MG63 (cell line): ENCODE measurements around the gene GNG7. TPM values are rescaled to one million over a fixed set of nuclear protein-coding genes. Genes with fewer than 3 reads are reported as not detected.
"Not testable (repeated sequence)": the region's sequence is repeated elsewhere in the genome, so short reads cannot be mapped to it uniquely, and the experiment has no call there.

Source experiments
- DNase-seq: peaks from one replicate; pipeline ENCODE4 v3.0.0-alpha.2; 2020
- H3K27me3 ChIP-seq: fragments of 250-450 bp; sonication (Bioruptor Pico); 2 replicates; pipeline ENCODE4 v1.5.1; 2020; ENCODE audit warnings: mild to moderate bottlenecking, moderate library complexity
- H3K36me3 ChIP-seq: fragments of 250-450 bp; sonication (Bioruptor Pico); 2 replicates; pipeline ENCODE4 v1.5.1; 2020; ENCODE audit warnings: mild to moderate bottlenecking, moderate library complexity
- H3K4me3 ChIP-seq: fragments of 250-450 bp; sonication (Bioruptor Pico); 2 replicates; pipeline ENCODE4 v1.5.1; 2020; ENCODE audit warnings: mild to moderate bottlenecking, moderate library complexity
- H3K9me3 ChIP-seq: fragments of 250-450 bp; sonication (Bioruptor Pico); 2 replicates; pipeline ENCODE4 v1.5.1; 2020; ENCODE audit warnings: mild to moderate bottlenecking, moderate library complexity
- total RNA-seq: library from RNA; depleted of rRNA; stranded (reverse); fragments of >200 nt; shearing (Covaris generic); gene quantifications from 2 replicates; pipeline ENCODE4 v1.2.3, GENCODE V29; 2014; ENCODE audit warnings: low replicate concordance

GNG7 gene
- total RNA-seq, 1 experiment from 2014 or later: 0.20 TPM

DNA sequence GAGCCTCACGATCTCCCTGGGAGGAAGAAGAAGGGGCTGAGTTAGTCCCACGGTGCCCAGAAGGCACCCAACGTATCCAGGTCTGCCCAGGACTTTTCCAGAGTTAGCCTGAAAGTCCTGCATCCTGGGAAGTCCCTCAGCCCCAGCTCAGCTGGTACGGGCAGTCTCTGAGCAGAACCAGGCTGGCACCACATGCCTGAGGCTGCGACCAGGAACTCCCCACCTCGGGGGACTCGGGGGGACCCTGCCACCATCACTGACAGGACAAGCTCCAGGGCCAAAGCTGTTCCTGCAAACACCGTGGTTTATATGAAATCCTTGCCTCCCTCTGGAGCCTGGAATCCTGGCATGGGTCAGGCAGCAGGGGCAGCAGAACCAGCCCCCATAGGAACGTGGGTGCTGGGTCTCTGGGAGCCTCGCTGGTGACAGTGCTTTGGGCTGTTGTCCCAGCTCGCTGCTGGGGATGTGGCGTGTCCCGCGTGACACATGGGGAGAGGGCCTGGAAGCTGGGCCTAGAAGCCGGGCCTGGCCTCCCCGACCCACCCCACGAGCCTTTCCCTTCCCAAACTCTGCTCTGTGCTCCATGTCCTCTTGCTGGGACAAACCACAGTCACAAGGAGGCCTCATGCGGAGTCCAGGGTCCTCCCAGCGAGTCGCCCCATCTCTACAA, 55.5 kb downstream of the GNG7 start:
- Histone ChIP-seq H3K4me3 (no peak overlapping the region), H3K9me3 (no peaks in the 10 kb centered on the region), H3K36me3 (no peaks in the 10 kb centered on the region), H3K27me3 (no peaks in the 10 kb centered on the region)
- DNase-seq: no peak

DNA sequence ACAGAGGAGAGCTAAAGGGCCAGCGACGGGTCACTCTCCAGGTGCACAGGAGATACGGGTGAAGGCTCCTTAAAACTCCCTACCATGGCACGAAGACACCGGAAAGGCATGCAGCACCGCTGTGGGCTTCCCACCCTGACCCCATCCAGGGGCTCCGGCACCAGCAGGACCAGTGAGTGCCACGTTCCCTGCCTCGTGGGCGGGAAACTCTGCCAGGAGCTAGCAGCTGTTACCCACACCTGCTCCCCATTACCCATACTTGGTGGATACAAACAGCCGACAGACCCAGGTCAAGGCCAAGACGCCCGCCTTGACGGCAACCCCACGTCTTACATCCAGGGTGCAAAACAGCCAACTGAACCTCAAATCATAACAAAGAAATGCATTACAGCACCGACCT, 56.7 kb downstream of the GNG7 start:
- Histone ChIP-seq H3K4me3 (no peak overlapping the region), H3K36me3 (no peaks in the 10 kb centered on the region), H3K9me3 (no peaks in the 10 kb centered on the region), H3K27me3 (no peaks in the 10 kb centered on the region)
- no peak for DNase-seq

DNA sequence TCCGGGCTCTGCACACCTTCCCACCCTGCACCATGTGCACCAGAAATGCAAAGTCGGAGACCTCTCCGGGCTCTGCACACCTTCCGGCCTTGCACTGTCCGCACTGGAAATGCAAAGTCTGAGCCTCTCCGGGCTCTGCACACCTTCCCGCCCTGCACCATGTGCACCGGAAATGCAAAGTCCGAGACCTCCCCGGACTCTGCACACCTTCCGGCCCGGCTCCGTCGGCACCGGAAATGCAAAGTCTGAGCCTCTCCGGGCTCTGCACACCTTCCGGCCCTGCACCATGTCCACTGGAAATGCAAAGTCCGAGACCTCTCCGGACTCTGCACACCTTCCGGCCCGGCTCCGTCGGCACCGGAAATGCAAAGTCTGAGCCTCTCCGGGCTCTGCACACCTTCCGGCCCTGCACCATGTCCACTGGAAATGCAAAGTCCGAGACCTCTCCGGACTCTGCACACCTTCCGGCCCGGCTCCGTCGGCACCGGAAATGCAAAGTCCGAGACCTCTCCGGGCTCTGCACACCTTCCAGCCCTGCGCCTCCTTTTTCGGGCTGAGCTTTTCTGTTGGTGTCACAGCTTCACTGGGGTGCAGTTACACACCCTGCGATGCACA, 59.3 kb downstream of the GNG7 start:
- not testable (repeated sequence) for H3K36me3 ChIP-seq, H3K27me3 ChIP-seq, H3K4me3 ChIP-seq, H3K9me3 ChIP-seq, DNase-seq

DNA sequence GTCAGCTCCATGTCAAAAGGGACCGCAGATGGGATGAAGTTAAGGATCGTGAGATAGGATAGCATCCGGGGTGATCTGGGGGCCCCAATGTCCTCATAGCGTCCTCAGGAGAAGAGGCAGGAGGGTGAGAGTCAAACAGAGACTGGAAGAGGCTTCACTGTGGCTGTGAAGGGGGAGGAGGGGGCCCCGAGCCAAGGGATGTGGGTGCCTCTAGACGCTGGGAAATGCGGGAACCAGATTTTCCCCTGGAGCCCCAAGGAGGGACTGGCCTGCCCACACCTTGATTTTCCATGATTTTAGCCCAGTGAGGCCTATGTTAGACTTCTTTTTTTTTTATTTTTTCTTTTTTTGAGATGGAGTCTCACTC, 61.2 kb downstream of the GNG7 start:
- Histone ChIP-seq H3K27me3 (no peaks in the 10 kb centered on the region), H3K36me3 (no peaks in the 10 kb centered on the region), H3K4me3 (no peak overlapping the region), H3K9me3 (no peaks in the 10 kb centered on the region)
- no peak for DNase-seq

DNA sequence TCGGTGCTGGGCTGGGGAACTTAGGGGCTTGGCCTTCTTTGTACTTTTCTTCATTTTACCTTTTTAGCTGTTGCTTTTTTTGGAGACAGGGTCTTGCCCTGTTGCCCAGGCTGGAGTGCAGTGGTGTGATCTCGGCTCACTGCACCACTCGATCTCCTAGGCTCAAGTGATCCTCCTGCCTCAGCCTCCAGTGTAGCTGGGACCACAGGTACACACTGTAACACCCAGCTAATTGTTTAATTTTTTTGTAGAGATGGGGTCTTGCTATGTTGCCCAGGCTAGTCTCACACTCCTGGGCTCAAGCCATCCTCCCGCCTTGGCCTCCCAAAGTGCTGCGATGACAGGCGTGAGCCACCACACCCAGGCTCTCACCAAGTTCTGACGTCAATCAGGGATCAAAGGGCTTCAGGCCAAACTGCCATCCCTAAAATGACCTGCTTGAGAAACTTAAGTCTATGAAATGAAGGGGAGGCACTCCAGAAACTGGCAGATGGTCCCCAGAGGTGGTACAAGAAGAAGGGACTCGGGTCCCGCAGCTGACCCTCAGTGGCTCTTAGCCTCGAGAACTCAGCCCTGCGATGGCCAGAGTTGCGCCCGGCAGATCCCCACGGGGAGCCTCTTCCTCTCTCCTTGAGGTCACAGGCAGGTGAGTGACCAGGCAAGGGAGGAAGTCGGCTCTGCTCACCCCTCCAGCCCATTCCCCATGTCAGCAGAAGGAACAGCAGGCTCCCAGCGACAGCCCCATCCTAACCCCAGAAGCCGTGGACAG, 61.7 kb downstream of the GNG7 start:
- DNase-seq: no peak
- H3K4me3 ChIP-seq: no peak overlapping the region
- no peaks in the 10 kb centered on the region for H3K27me3 ChIP-seq
- no peaks in the 10 kb centered on the region for H3K36me3 ChIP-seq
- no peaks in the 10 kb centered on the region for H3K9me3 ChIP-seq

DNA sequence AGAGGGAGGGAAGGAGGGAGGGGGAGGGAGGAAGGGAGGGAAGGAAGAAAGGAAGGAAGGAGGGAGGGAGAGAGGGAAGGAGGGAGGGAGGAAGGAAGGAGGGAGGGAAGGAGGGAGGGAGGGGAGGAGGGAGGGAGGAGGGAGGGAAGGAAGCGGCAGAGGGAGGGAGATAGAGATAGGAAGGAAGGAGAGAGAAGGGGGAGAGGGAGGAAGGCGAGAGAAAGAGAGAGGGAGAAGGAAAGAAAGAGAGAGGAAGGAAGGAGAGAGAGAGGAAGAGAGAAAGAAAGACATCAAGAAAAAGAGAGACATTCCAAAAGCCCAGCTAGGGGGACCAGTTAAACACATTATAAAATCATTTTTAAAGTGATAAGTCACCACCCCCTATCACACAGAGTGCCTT, 62.5 kb downstream of the GNG7 start:
- no peaks in the 10 kb centered on the region for H3K9me3 ChIP-seq
- DNase-seq: no peak
- no peaks in the 10 kb centered on the region for H3K36me3 ChIP-seq
- no peaks in the 10 kb centered on the region for H3K27me3 ChIP-seq
- no peak overlapping the region for H3K4me3 ChIP-seq

DNA sequence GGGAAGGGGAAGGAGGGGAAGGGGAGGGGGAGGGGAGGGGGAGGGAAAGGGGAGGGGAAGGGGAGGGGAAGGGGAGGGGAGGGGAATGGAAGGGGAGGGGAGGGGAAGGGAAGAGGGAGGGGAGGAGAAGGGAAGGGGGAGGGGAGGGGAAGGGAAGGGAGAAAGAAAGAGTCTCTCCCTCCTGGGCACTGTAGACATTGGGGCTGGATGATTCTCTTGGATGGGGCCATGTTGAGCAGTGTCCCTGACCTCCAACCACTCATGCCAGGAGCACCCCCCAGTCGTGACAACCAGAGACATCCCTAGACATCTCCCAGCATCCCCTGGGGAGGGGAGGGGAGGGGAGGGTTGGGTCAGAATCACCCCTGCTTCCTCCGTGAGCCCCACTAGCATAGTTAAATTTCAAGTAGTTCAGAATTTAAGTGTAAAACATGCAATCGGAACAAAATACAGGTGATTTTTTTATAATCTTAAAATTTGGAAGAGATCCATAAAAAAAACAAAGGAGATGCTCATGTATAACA, 64.0 kb downstream of the GNG7 start:
- no peak for DNase-seq
- H3K9me3 ChIP-seq: no peaks in the 10 kb centered on the region
- H3K4me3 ChIP-seq: no peak overlapping the region
- no peaks in the 10 kb centered on the region for H3K27me3 ChIP-seq
- H3K36me3 ChIP-seq: no peaks in the 10 kb centered on the region

DNA sequence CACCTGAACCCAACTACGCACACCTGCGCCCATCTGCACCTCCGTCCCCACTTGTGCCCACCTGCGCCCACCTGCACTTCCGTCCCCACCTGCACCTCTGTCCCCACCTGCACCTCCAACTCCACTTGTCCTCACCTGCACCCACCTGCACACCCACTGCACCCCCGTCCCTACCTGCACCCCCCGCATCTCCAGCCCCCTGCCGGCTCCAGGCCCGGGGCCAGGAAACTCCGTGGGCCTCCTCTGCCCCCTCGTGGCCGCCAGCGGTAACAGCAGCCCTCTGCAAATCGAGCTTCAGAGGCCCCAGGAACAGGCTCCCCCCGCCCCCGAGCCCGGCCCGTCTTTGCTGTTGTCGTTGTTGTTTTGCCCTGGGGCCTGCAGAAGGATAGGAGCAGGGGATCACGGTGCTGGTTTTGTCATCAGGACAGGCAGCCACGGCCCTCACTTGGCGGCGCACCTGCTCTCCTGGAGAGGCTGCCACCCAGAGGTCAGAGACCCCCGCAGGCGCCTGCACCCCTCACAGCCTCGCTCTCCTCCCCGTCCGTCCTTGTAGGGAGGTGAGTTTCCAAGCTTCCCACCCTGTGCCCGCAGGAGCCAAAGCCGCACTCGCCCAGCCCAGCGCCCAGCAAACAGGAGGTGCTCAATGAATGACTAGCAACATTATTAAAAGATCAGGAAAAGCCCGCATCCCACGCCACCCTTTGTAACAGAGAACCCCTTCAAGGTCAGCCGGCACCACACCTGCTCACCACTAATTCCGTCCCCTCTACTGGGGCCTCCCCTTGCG, 65.4 kb downstream of the GNG7 start:
- Histone ChIP-seq H3K36me3 (no peaks in the 10 kb centered on the region), H3K4me3 (no peak overlapping the region), H3K27me3 (no peaks in the 10 kb centered on the region), H3K9me3 (no peaks in the 10 kb centered on the region)
- peak; percentile 35 for DNase-seq

DNA sequence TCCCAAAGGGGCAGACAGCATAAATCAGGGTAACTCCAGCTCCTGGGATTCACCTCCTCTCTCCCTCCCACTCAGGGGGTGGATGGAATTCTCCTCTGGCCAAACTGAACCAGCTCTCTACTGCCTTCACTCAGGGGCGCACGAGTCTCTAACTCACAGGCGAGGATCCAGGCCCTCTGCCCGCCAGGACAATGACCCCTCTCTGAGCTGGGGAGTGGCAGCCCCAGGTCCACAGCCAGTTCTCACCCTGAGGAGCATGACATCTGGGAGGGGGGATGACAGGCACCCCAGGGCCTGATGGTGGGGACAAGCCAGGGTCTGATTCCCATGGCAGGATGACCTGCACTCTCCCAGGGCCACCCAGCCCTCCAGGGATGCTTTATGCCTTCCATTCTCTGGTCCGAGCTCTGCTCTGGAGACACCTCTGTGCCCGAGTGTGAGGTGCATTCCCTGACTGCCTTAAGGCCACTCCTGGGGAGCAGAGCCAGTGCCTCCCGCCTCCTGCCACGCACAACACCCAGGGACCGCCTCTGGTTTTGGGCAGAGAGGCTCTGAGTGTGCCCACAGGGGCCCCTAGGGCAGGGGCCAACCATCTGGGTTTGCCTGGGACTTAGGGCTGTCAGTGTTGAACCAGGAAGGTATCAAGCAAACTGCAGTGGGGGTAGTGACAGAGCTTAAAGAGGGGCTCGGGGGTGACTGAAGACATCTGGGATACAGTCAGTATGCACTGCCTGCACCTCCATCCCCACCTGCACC, 66.2 kb downstream of the GNG7 start:
- Histone ChIP-seq H3K27me3 (no peaks in the 10 kb centered on the region), H3K9me3 (no peaks in the 10 kb centered on the region), H3K4me3 (no peak overlapping the region), H3K36me3 (no peaks in the 10 kb centered on the region)
- DNase-seq: no peak

DNA sequence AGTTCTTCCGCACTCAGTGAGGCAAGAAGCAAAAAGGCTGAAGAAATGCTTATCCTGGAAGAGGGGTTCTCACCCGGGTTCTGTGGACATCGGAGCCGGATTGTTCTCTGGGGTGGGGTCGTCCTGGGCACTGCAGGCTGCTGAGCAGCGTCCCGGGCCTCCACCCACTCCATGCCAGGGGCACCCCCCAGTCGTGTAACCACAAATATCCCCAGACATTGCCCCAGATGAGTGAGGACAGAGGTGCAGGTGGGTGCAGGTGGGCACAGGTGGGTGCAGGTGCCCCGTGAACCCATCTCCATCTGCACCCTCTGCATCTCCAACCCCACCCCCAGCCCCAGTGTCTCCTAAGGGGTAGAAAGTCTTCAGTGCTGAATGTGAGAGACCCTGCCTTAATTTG, 67.5 kb downstream of the GNG7 start:
- Histone ChIP-seq H3K4me3 (no peak overlapping the region), H3K27me3 (no peaks in the 10 kb centered on the region), H3K36me3 (no peaks in the 10 kb centered on the region), H3K9me3 (no peaks in the 10 kb centered on the region)
- DNase-seq: no peak

DNA sequence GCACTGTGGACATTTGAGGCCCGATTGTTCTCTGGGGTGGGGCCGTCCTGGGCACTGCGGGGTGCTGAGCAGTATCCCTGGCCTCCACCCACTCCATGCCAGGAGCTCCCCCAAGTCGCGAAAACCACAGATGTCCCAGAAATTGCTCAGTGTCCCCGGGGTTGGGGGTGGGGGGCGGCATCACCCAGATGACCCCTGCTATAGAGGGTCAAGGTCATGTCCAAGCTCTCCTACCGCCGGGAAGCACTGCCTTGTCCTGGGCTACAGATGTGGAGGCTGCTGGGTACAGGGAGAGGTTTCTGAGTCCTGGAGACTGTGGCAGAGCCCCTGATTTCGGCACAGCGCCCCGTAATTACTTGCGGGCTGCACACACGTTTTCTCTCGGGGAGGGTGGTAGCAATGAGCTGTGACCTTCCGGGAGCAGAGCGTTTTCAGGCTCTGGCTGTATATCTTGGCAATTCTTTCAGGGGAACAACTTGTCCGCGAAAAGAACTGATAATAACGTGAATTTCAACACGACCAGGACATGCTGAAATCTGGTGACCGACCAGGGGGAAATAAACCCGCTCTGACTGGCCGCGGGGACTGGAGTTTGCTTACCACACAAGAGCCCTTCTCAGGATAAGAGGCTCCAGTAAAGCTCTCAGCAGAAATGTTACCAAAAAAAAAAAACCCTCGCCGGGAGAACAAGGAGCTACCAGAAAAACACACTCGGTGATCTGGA, 68.1 kb downstream of the GNG7 start:
- no peak for DNase-seq
- Histone ChIP-seq H3K27me3 (no peaks in the 10 kb centered on the region), H3K4me3 (no peak overlapping the region), H3K9me3 (no peaks in the 10 kb centered on the region), H3K36me3 (no peaks in the 10 kb centered on the region)

DNA sequence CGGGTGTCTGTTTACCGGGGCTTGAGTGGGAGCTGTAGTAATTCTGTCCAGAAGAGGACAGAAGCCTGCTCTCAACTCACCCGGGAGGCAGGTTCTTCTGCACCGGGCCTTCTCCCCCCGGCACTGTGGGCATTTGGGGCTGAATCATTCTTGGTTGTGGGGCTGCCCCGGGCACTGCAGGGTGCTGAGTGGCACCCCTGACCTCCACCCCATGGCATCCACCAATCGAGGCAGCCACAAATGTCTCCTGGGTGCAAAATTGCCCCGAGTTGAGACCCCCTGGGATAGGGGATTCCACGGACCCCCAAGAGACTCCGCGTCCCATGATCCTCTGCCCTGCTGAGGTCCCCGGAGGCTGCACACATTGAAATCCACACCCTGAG, 68.8 kb downstream of the GNG7 start:
- H3K4me3 ChIP-seq: no peak overlapping the region
- H3K9me3 ChIP-seq: no peaks in the 10 kb centered on the region
- H3K36me3 ChIP-seq: no peaks in the 10 kb centered on the region
- DNase-seq: no peak
- H3K27me3 ChIP-seq: no peaks in the 10 kb centered on the region

DNA sequence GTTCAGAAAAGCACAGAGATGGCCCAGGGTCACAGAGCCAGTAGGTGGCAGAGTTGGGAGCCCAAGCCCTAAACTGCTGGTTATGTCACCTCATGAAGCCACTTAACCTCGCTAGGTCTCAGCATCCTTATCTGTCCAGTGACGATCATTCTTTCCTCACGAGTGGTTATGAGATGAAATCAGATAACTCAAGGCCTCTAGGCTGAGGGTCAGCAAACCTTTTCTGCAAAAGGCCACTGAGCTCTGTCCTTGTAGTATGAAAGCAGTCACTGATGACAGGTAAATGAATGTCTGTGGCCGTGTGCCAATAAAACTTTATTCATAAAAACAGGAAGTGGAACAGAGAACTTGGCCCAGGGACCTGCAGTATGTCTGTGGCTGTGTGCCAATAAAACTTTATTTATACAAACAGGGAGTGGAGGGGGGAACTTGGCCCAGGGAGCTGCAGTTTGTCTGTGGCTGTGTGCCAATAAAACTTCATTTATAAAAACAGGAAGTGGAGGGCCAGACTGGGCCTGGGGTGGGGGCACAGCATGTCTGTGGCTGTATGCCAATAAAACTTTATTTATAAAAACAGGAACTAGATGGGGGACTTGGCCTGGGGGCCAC, 71.2 kb downstream of the GNG7 start:
- no peak for DNase-seq
- no peaks in the 10 kb centered on the region for H3K27me3 ChIP-seq
- H3K36me3 ChIP-seq: no peaks in the 10 kb centered on the region
- peaks cover 2% of the 10 kb centered on the region; the same call in 1 of the 2 replicates for H3K9me3 ChIP-seq
- no peak overlapping the region for H3K4me3 ChIP-seq

DNA sequence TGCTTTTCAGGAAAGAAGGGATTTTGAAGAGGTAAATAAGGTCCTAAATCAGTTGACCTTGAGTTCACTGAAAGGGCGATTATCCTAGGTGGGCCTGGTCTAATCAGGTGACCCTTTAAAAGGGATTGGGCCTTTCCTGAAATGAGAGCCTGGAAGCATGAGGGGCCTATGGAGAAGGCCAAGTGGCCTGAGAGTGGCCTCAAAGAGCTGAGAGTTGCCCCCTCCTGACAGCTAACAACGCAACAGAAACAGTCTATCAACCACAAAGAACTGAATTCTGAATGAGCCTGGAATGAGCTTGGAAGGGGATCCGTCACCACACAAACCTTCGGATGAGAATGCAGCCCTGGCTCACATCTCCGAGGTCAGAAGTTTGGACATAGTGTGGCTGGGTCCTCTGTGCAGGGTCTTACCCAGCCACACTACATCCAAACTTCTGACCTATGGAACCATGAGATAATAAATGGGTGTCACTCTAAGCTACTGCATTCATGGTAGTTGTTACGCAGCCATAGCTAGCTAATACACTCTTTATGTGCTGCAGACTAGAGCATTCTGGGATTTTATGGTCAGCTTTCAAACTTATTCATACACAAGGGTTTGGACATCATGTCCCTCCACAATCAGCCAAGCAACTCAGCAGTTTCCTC, 72.0 kb downstream of the GNG7 start:
- H3K9me3 ChIP-seq: peaks cover 2% of the 10 kb centered on the region; the same call in 1 of the 2 replicates
- DNase-seq: no peak
- no peaks in the 10 kb centered on the region for H3K27me3 ChIP-seq
- H3K36me3 ChIP-seq: no peaks in the 10 kb centered on the region
- no peak overlapping the region for H3K4me3 ChIP-seq
